PFSK-1 (cell line): ENCODE measurements around the gene SESTD1.

Source experiments
- TAF1 ChIP-seq: IDR thresholded peaks from 2 replicates; pipeline ENCODE4 v1.6.1; 2012; ENCODE audit warnings: low read length, control low read depth, borderline replicate concordance; ENCODE audit not compliant: insufficient read depth
- TF ChIP-seq, protein P1 (sequence below), 2 experiments: IDR thresholded peaks; 2 replicates each; pipeline versions ENCODE4 v1.6.1 to v1.8.0; 2011 to 2012; ENCODE audit warnings: low read depth in 2 of 2, low read length in 2 of 2, control low read depth in 1 of 2, inconsistent platforms in 1 of 2, mild to moderate bottlenecking in 1 of 2, moderate library complexity in 1 of 2; ENCODE audit not compliant: insufficient read depth in 1 of 2

DNA sequence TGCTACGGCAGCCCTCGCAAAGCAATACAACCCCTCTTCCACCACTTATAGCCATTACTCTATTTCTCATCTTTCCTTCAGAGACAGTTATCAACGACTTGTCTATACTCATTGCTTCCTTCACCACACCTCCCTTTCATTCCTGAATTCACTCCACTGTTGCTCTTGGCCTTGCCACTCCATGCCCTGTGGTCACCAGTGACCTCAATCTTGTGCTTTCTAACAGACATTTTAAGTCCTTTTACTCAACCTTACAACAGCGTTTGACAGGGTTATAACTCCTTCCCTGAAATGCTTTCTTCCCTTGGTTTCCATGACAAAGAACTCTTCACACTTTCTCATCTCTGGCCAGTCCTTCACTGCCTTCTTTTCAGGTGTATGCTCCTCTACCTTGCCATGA is 124.1 kb downstream of the SESTD1 start:
- TF ChIP-seq TAF1, result no peak
- TF ChIP-seq, protein P1, sequence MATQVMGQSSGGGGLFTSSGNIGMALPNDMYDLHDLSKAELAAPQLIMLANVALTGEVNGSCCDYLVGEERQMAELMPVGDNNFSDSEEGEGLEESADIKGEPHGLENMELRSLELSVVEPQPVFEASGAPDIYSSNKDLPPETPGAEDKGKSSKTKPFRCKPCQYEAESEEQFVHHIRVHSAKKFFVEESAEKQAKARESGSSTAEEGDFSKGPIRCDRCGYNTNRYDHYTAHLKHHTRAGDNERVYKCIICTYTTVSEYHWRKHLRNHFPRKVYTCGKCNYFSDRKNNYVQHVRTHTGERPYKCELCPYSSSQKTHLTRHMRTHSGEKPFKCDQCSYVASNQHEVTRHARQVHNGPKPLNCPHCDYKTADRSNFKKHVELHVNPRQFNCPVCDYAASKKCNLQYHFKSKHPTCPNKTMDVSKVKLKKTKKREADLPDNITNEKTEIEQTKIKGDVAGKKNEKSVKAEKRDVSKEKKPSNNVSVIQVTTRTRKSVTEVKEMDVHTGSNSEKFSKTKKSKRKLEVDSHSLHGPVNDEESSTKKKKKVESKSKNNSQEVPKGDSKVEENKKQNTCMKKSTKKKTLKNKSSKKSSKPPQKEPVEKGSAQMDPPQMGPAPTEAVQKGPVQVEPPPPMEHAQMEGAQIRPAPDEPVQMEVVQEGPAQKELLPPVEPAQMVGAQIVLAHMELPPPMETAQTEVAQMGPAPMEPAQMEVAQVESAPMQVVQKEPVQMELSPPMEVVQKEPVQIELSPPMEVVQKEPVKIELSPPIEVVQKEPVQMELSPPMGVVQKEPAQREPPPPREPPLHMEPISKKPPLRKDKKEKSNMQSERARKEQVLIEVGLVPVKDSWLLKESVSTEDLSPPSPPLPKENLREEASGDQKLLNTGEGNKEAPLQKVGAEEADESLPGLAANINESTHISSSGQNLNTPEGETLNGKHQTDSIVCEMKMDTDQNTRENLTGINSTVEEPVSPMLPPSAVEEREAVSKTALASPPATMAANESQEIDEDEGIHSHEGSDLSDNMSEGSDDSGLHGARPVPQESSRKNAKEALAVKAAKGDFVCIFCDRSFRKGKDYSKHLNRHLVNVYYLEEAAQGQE (IDR thresholded peaks at IDR 0.05; ENCODE audit: insufficient read depth in 1 of 2, low read depth in 2 of 2, low read length in 2 of 2), result no peak
